HEK293 (cell line): Measurements from ENCODE around the gene EDEM1.

Experiments used
- CTCF ChIA-PET: fragments of 350-600 bp; formaldehyde crosslinking; extraction: SDS; loops from one replicate; lab custom pipeline; 2021; ENCODE audit warnings: antibody characterized with exemption; lab: Yijun Ruan, JAX
- POLR2A ChIA-PET: fragments of 300-600 bp; formaldehyde crosslinking; extraction: SDS; loops from one replicate; lab custom pipeline; 2020; ENCODE audit warnings: antibody characterized with exemption, inconsistent platforms; lab: Yijun Ruan, JAX
- H3K27ac ChIP-seq: fragments of 200-500 bp; sonication (Bioruptor generic); 2 replicates; pipeline ENCODE4 v1.5.1; 2014; ENCODE audit warnings: low read depth, low read length, control low read depth, inconsistent platforms; ENCODE audit errors: extremely low read depth
- H3K36me3 ChIP-seq, 2 experiments: fragments of 200-500 bp in 1 of 2; sonication (Bioruptor generic) in 1 of 2; 1 replicate in 1 of 2; 2 replicates in 1 of 2; pipeline ENCODE4 v1.5.1; 2014 to 2017; ENCODE audit warnings: inconsistent platforms in 2 of 2, low read length in 2 of 2; ENCODE audit not compliant: control insufficient read depth in 2 of 2, insufficient read depth in 1 of 2
- H3K4me1 ChIP-seq: fragments of 200-500 bp; sonication (Bioruptor generic); 2 replicates; pipeline ENCODE4 v1.5.1; 2014; ENCODE audit warnings: mild to moderate bottlenecking, low read length, inconsistent platforms; ENCODE audit not compliant: control insufficient read depth, insufficient read depth
- H3K4me3 ChIP-seq: 2 replicates; pipeline ENCODE4 v1.5.1; 2011; ENCODE audit warnings: low read depth, mild to moderate bottlenecking, control low read depth, low read length, moderate library complexity
- H3K9me3 ChIP-seq: fragments of 200-500 bp; sonication (Bioruptor generic); 2 replicates; pipeline ENCODE4 v1.5.1; 2014; ENCODE audit warnings: low read depth, low read length, inconsistent platforms; ENCODE audit not compliant: control insufficient read depth, insufficient read depth
- AEBP2 ChIP-seq: fragments of 450-650 bp; formaldehyde crosslinking; IDR thresholded peaks from 2 replicates; pipeline ENCODE4 v1.5.1; 2016; ENCODE audit warnings: missing biosample characterization, missing genetic modification characterization, borderline replicate concordance
- EGR2 ChIP-seq: fragments of 450-650 bp; formaldehyde crosslinking; IDR thresholded peaks from 2 replicates; pipeline ENCODE4 v1.5.1; 2016; ENCODE audit warnings: low read depth, missing biosample characterization, missing genetic modification characterization
- IKZF3 ChIP-seq: fragments of 450-650 bp; IDR thresholded peaks from 2 replicates; pipeline ENCODE4 v1.5.0; 2018; ENCODE audit warnings: missing biosample characterization, mild to moderate bottlenecking, missing genetic modification characterization, moderate library complexity
- KLF17 ChIP-seq: fragments of 450-650 bp; formaldehyde crosslinking; IDR thresholded peaks from 2 replicates; pipeline ENCODE4 v1.5.1; 2016; ENCODE audit warnings: missing biosample characterization, missing genetic modification characterization
- MEIS1 ChIP-seq: sonication (generic); formaldehyde crosslinking; IDR thresholded peaks from 2 replicates; pipeline ENCODE4 v1.8.1; 2022; ENCODE audit warnings: missing genetic modification reagents, mild to moderate bottlenecking, borderline replicate concordance
- MZF1 ChIP-seq: fragments of 450-650 bp; formaldehyde crosslinking; IDR thresholded peaks from 2 replicates; pipeline ENCODE4 v1.5.1; 2017; ENCODE audit warnings: missing biosample characterization, missing genetic modification characterization, borderline replicate concordance
- PRDM10 ChIP-seq: fragments of 450-650 bp; formaldehyde crosslinking; IDR thresholded peaks from 2 replicates; pipeline ENCODE4 v1.5.1; 2016; ENCODE audit warnings: missing biosample characterization, missing genetic modification characterization
- PRDM6 ChIP-seq: fragments of 450-650 bp; formaldehyde crosslinking; IDR thresholded peaks from 2 replicates; pipeline ENCODE4 v1.5.1; 2017; ENCODE audit warnings: missing biosample characterization, missing genetic modification characterization
- RBAK ChIP-seq: fragments of 450-650 bp; formaldehyde crosslinking; IDR thresholded peaks from 2 replicates; pipeline ENCODE4 v1.5.1; 2016; ENCODE audit warnings: missing biosample characterization, missing genetic modification characterization
- YY2 ChIP-seq: fragments of 450-650 bp; formaldehyde crosslinking; IDR thresholded peaks from 2 replicates; pipeline ENCODE4 v1.5.1; 2016; ENCODE audit warnings: missing biosample characterization, missing genetic modification characterization
- ZBTB20 ChIP-seq: fragments of 450-650 bp; formaldehyde crosslinking; IDR thresholded peaks from 2 replicates; pipeline ENCODE4 v1.5.1; 2016; ENCODE audit warnings: missing biosample characterization, missing genetic modification characterization
- ZBTB44 ChIP-seq: fragments of 450-650 bp; IDR thresholded peaks from 2 replicates; pipeline ENCODE4 v1.5.1; 2018; ENCODE audit warnings: missing biosample characterization, mild to moderate bottlenecking, missing genetic modification characterization
- ZBTB48 ChIP-seq: fragments of 450-650 bp; formaldehyde crosslinking; IDR thresholded peaks from 2 replicates; pipeline ENCODE4 v1.5.1; 2016; ENCODE audit warnings: missing biosample characterization, missing genetic modification characterization
- ZFP3 ChIP-seq: fragments of 450-650 bp; formaldehyde crosslinking; IDR thresholded peaks from 2 replicates; pipeline ENCODE4 v1.5.1; 2016; ENCODE audit warnings: low read depth, missing biosample characterization, missing genetic modification characterization
- ZFP69B ChIP-seq: fragments of 450-650 bp; formaldehyde crosslinking; IDR thresholded peaks from 2 replicates; pipeline ENCODE4 v1.5.1; 2016; ENCODE audit warnings: missing biosample characterization, missing genetic modification characterization
- ZNF138 ChIP-seq: fragments of 450-650 bp; formaldehyde crosslinking; IDR thresholded peaks from 2 replicates; pipeline ENCODE4 v1.5.1; 2016; ENCODE audit warnings: missing biosample characterization, missing genetic modification characterization, borderline replicate concordance
- ZNF2 ChIP-seq: fragments of 450-650 bp; formaldehyde crosslinking; IDR thresholded peaks from 2 replicates; pipeline ENCODE4 v1.5.1; 2016; ENCODE audit warnings: missing biosample characterization, missing genetic modification characterization
- ZNF23 ChIP-seq: fragments of 450-650 bp; formaldehyde crosslinking; IDR thresholded peaks from 2 replicates; pipeline ENCODE4 v1.5.1; 2016; ENCODE audit warnings: missing biosample characterization, missing genetic modification characterization, borderline replicate concordance
- ZNF426 ChIP-seq: fragments of 450-650 bp; formaldehyde crosslinking; IDR thresholded peaks from 2 replicates; pipeline ENCODE4 v1.5.1; 2017; ENCODE audit warnings: missing biosample characterization, missing genetic modification characterization, mild to moderate bottlenecking, inconsistent platforms, moderate library complexity
- ZNF501 ChIP-seq: fragments of 450-650 bp; formaldehyde crosslinking; IDR thresholded peaks from 2 replicates; pipeline ENCODE4 v1.5.1; 2016; ENCODE audit warnings: missing biosample characterization, missing genetic modification characterization
- ZNF510 ChIP-seq: fragments of 450-650 bp; formaldehyde crosslinking; IDR thresholded peaks from 2 replicates; pipeline ENCODE4 v1.5.1; 2018; ENCODE audit warnings: mild to moderate bottlenecking, missing genetic modification characterization, missing biosample characterization; ENCODE audit not compliant: insufficient replicate concordance
- ZNF561 ChIP-seq: fragments of 450-650 bp; IDR thresholded peaks from 2 replicates; pipeline ENCODE4 v1.5.1; 2018; ENCODE audit warnings: missing biosample characterization, missing genetic modification characterization, borderline replicate concordance
- ZNF600 ChIP-seq: fragments of 450-650 bp; formaldehyde crosslinking; IDR thresholded peaks from 2 replicates; pipeline ENCODE4 v1.5.1; 2016; ENCODE audit warnings: missing biosample characterization, missing genetic modification characterization
- ZNF830 ChIP-seq: fragments of 450-650 bp; IDR thresholded peaks from 2 replicates; pipeline ENCODE4 v1.5.0; 2018; ENCODE audit warnings: missing biosample characterization, missing genetic modification characterization, low read depth, mild to moderate bottlenecking, moderate library complexity
- ZXDB ChIP-seq: fragments of 450-650 bp; formaldehyde crosslinking; IDR thresholded peaks from 2 replicates; pipeline ENCODE4 v1.5.1; 2016; ENCODE audit warnings: missing biosample characterization, missing genetic modification characterization

EDEM1 gene

GRCh38 chr3:5188419-5189221 lies 1.1 kb downstream of the EDEM1 start (continued):
- TF ChIP-seq ZNF138 (no peak), IKZF3 (tag by site-specific recombination) (no peak), RBAK (tag by site-specific recombination) (no peak), MEIS1 (CRISPR knock-in tag) (no peak), YY2 (tag by site-specific recombination) (no peak), ZFP3 (no peak), ZNF510 (tag by site-specific recombination) (no peak), ZBTB44 (no peak), ZNF426 (tag by site-specific recombination) (no peak), ZFP69B (tag by site-specific recombination) (no peak), ZNF830 (no peak), ZNF561 (tag by site-specific recombination) (no peak), ZBTB48 (tag by site-specific recombination) (0 out of 2 replicates have a peak, but pooled peaks have one; percentile 15), PRDM10 (tag by site-specific recombination) (peak; percentile 82), ZNF23 (no peak), AEBP2 (no peak), EGR2 (peak; percentile 55), MZF1 (no peak), ZBTB20 (tag by site-specific recombination) (peak; percentile 86)

- POLR2A ChIA-PET: interaction anchor here (0.7 kb wide), 1 partner anchor 68 kb away, joined by 4 read pairs; no protein-coding TSS in a partner anchor
- Histone ChIP-seq H3K9me3 (no peaks in the 10 kb centered on the region), H3K4me1 (peaks cover 12% of the 10 kb centered on the region), H3K4me3 (no peak overlapping the region; the same call in 1 of the 2 replicates), H3K27ac (no peak overlapping the region), H3K36me3 (peaks cover 0 to 7% of the 10 kb centered on the region in 2 experiments; a peak in 1 of 3 replicates)
- TF ChIP-seq ZNF501 (no peak), PRDM6 (tag by site-specific recombination) (peak; percentile 70), ZNF2 (peak; percentile 51; the same call in 1 of the 2 replicates), ZXDB (tag by site-specific recombination) (peak; percentile 14; the same call in 1 of the 2 replicates), ZNF600 (peak; percentile 48; the same call in 1 of the 2 replicates), KLF17 (tag by site-specific recombination) (no peak)
- CTCF ChIA-PET: interaction anchor here (0.7 kb wide), 1 partner anchor 481 kb away, joined by 5 read pairs; no protein-coding TSS in a partner anchor
Observed at GRCh38 chr3:5190147-5190791, 2.8 kb downstream of the EDEM1 start.
